ELF-1 (cell line): ENCODE data around the gene QSER1.
A peak's percentile ranks its signal among the peaks of the same experiment; 100 is the strongest.
"Not testable (repeated sequence)": the region's sequence is repeated elsewhere in the genome, so short reads cannot be mapped to it uniquely, and the experiment has no call there.

ENCODE experiments used
- DNase-seq: peaks from one replicate; pipeline ENCODE4 v3.0.0-alpha.2; 2016; ENCODE audit warnings: low read depth, low spot score

The QSER1 gene

GRCh38 chr11:33001281-33001680 is 108.7 kb downstream of the QSER1 start:
- DNase-seq, result no peak

- no peak for DNase-seq
Observed at GRCh38 chr11:33001751-33002542, 109.3 kb downstream of the QSER1 start.

GRCh38 chr11:33005175-33005574 is 112.6 kb downstream of the QSER1 start:
- DNase-seq, result no peak

- DNase-seq, result no peak
Observed at GRCh38 chr11:33006010-33006409, 113.4 kb downstream of the QSER1 start.

GRCh38 chr11:33013755-33014154 is 121.1 kb downstream of the QSER1 start:
- DNase-seq, result no peak

- peak; percentile 96 for DNase-seq
Observed at GRCh38 chr11:33015621-33016551, 123.3 kb downstream of the QSER1 start, which contains the start of gene DEPDC7. Gene DEPDC7, plus strand, starts transcription at chr11:33015878. Its CDS starts 78 bp downstream, at chr11:33015956.

- no peak for DNase-seq
Observed at GRCh38 chr11:33016654-33017053, 124.0 kb downstream of the QSER1 start.

- no peak for DNase-seq
Observed at GRCh38 chr11:33017478-33017877, 124.9 kb downstream of the QSER1 start.

GRCh38 chr11:33017965-33018364 is 125.4 kb downstream of the QSER1 start:
- DNase-seq, result no peak

GRCh38 chr11:33018840-33019239 is 126.2 kb downstream of the QSER1 start:
- DNase-seq, result no peak

GRCh38 chr11:33021501-33021900 is 128.9 kb downstream of the QSER1 start:
- no peak for DNase-seq

GRCh38 chr11:33021937-33022336 is 129.3 kb downstream of the QSER1 start:
- no peak for DNase-seq

- no peak for DNase-seq
Observed at GRCh38 chr11:33025339-33025722, 132.7 kb downstream of the QSER1 start.

GRCh38 chr11:33027233-33027632 is 134.6 kb downstream of the QSER1 start:
- DNase-seq, result no peak

GRCh38 chr11:33027846-33028536 is 135.4 kb downstream of the QSER1 start:
- no peak for DNase-seq

- no peak for DNase-seq
Observed at GRCh38 chr11:33028537-33028914, 135.9 kb downstream of the QSER1 start.

GRCh38 chr11:33029218-33029617 is 136.6 kb downstream of the QSER1 start:
- DNase-seq, result not testable (repeated sequence)
